Measurements from ENCODE around the gene MLPH. TPM values are rescaled to one million over a fixed set of nuclear protein-coding genes. Genes with fewer than 3 reads are reported as not detected.
A peak's percentile ranks its signal among the peaks of the same experiment; 100 is the strongest.

MLPH gene
- total and polyA plus RNA-seq, 2 of the 4 experiments (the other 2 are of a cell fraction) = 13.8 to 21.6 TPM

DNA sequence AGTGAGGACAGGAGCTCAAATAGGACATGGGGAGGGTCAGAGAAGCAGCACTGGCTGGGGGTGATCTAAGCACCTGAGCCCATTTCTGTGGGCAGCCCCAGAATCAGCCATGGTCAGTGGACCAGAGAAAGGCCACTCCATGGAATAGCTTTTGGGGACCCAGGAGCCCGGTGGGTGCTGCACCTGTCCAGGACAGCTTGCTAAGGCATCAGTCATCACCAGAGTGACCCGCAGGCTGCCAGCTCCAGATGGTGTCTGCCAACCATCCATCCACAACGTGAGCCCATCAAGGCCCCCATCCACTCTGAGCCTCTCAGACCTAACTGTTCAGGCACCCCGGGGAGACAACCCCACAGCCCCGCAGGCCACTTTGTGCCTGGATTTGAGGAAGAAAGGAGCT lies 49.5 kb upstream of the MLPH start (continued):
- TF ChIP-seq, protein P1, sequence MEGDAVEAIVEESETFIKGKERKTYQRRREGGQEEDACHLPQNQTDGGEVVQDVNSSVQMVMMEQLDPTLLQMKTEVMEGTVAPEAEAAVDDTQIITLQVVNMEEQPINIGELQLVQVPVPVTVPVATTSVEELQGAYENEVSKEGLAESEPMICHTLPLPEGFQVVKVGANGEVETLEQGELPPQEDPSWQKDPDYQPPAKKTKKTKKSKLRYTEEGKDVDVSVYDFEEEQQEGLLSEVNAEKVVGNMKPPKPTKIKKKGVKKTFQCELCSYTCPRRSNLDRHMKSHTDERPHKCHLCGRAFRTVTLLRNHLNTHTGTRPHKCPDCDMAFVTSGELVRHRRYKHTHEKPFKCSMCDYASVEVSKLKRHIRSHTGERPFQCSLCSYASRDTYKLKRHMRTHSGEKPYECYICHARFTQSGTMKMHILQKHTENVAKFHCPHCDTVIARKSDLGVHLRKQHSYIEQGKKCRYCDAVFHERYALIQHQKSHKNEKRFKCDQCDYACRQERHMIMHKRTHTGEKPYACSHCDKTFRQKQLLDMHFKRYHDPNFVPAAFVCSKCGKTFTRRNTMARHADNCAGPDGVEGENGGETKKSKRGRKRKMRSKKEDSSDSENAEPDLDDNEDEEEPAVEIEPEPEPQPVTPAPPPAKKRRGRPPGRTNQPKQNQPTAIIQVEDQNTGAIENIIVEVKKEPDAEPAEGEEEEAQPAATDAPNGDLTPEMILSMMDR (conservative IDR thresholded peaks at IDR 0.05; ENCODE audit: low read depth, low read length) = no peak

DNA sequence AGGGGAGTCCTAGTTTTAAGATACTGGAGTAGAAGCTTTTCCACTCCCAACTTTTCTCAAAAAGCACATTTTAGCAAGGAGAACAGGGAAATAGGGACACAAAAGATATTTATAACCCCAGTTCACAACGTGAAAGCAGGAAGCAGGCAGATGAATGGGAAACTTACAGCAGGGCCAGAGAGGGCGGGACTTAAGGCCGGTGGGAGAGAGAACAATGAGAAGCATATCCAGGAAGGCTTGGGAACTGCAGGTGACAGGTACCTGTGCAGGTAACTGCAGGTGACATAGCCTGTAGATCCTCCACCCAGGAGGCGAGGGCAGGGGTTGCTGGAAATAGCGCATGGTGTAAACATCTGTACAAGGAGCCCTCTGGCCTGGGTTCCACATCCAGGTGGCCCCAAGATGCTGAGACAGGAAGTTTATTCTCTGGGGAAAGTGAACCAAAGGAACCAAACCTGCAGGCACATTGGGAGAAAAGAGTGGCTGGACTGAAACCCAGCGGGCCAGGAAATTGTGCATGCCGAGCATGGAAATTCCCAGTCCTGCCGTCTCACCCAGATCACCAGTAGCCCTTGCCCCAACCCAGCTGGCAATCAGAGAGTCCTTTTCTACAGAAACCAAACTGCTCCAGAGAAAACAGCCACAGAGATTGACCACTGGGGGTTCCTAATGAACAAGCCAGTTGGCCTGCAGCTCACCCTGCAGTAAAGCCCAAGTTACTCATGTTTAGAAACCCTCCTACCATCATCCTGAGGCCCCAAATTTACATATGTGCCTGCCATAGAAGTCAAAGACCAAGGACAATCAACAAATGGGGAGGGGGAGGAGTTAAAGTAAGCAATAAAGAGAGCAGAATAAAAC lies 48.7 kb upstream of the MLPH start:
- no TSS peak for BruUV-seq (replicated peaks)
- Histone ChIP-seq H4K5ac (ENCODE audit: low read depth, low read length) (no peak overlapping the region), H3K27ac (ENCODE audit: insufficient read depth, low read length) (no peak overlapping the region), H3K27me3 (ENCODE audit: control insufficient read depth, insufficient read depth, low read length) (no peaks in the 10 kb centered on the region), H3K4me3 (ENCODE audit: insufficient read depth, low read depth, low read length) (no peak overlapping the region), H4K20me1 (ENCODE audit: insufficient read depth, low read length) (no peaks in the 10 kb centered on the region), H3K9me1 (ENCODE audit: insufficient read depth, low read length) (peaks cover 36% of the 10 kb centered on the region), H3K9ac (ENCODE audit: low read depth, low read length) (no peak overlapping the region), H3K9me3 (ENCODE audit: control insufficient read depth, insufficient read depth, low read length) (no peaks in the 10 kb centered on the region), H3K14ac (replicated peaks; ENCODE audit: low read depth, low read length) (no peak overlapping the region), H3K4me1 (ENCODE audit: control insufficient read depth, insufficient read depth, low read length) (peaks cover 28% of the 10 kb centered on the region), H3K4me2 (ENCODE audit: low read depth, low read length) (no peak overlapping the region), H2AFZ (replicated peaks; ENCODE audit: low read length, poor library complexity) (no peak overlapping the region), H2BK20ac (ENCODE audit: low read depth, low read length) (no peak overlapping the region), H3K36me3 (ENCODE audit: control insufficient read depth, insufficient read depth, low read length) (no peaks in the 10 kb centered on the region), H4K8ac (ENCODE audit: low read depth in 2 of 2, low read length in 2 of 2) (no peak overlapping the region), H3K79me1 (ENCODE audit: low read depth in 1 of 2, low read length in 2 of 2) (peaks cover 0 to 27% of the 10 kb centered on the region in 2 experiments), H2AK9ac (replicated peaks; ENCODE audit: low read depth, low read length, poor library complexity) (no peak overlapping the region), H3K23ac (ENCODE audit: low read depth, low read length) (no peak overlapping the region), H4K91ac (ENCODE audit: insufficient read depth, low read depth, low read length) (peak overlapping the region; percentile 9; the same call in 1 of the 2 replicates), H2BK15ac (ENCODE audit: low read depth, low read length) (no peak overlapping the region), H2AK5ac (ENCODE audit: low read depth, low read length) (no peak overlapping the region; the same call in 1 of the 2 replicates), H2BK120ac (ENCODE audit: low read depth, low read length) (no peak overlapping the region), H3K56ac (ENCODE audit: extremely low read depth, insufficient read depth, low read length) (no peak overlapping the region), H2BK5ac (ENCODE audit: low read depth, low read length, poor library complexity, severe bottlenecking) (no peak overlapping the region), H3K4ac (ENCODE audit: low read depth, low read length) (no peak overlapping the region; the same call in 1 of the 2 replicates), H3K18ac (ENCODE audit: low read depth, low read length) (no peak overlapping the region)
- DNase-seq (no peak), ATAC-seq (ENCODE audit: low read depth) (no peak)
- in situ Hi-C loops (cut with MboI; ENCODE audit: low sequenced_read_pairs) = no loop called here
- whole genome bisulfite sequencing, 2 experiments (ENCODE audit: extremely low coverage in 2 of 2, insufficient read length in 1 of 2) = 69% methylated on average over 4 of the region's 8 CpGs; no CpG with 5 or more reads in 1 of the 2 experiments
- ChIA-PET CTCF (no interaction called here), POLR2A (ENCODE audit: unreplicated experiment) (no interaction called here)
- TF ChIP-seq, protein P1 (conservative IDR thresholded peaks at IDR 0.05; ENCODE audit: low read depth, low read length) = no peak
- intact Hi-C loops (cut with micrococcal nuclease) = no loop called here
- dilution Hi-C loops (cut with HindIII; ENCODE audit: low sequenced_read_pairs, unreplicated experiment) = no loop called here

All from IMR-90 (cell line).